ENCODE results near the gene TOR1A. TPM values are rescaled to one million over a fixed set of nuclear protein-coding genes. Genes with fewer than 3 reads are reported as not detected.
"Not testable (repeated sequence)": the region's sequence is repeated elsewhere in the genome, so short reads cannot be mapped to it uniquely, and the experiment has no call there.

Gene TOR1A
- total and polyA plus RNA-seq, 12 donors = 10.9 to 19.8 (median 13.3) TPM

- Histone ChIP-seq H3K4me1 (peaks cover 0 to 49% (median 16%) of the 10 kb centered on the region in 9 donors), H3K4me3 (no peak overlapping the region), H3K27me3 (no peaks in the 10 kb centered on the region), H3K9me3 (no peaks in the 10 kb centered on the region), H3K36me3 (no peaks in the 10 kb centered on the region), H3K27ac (no peak overlapping the region)
- no peak for DNase-seq
- ATAC-seq = no peak
- intact Hi-C loops (cut with DNase I) = loop anchor here in 1 of 10 donors (10.0 kb wide), 1 partner anchor 644 kb away; no protein-coding TSS in a partner anchor
- WGBS, 2 donors = 85 to 91% methylated on average over 3 of the region's 3 CpGs
- TF ChIP-seq CTCF (IDR thresholded peaks at IDR 0.05) = no peak
Observed at GRCh38 chr9:129778469-129778868, 45.5 kb downstream of the TOR1A start.

GRCh38 chr9:129777769-129778130, 46.2 kb downstream of the TOR1A start:
- intact Hi-C loops (cut with DNase I) = loop anchor here in 1 of 10 donors (10.0 kb wide), 1 partner anchor 643 kb away; no protein-coding TSS in a partner anchor
- H3K4me1 ChIP-seq = peaks cover 0 to 53% (median 16%) of the 10 kb centered on the region in 9 donors
- DNase-seq (no peak), ATAC-seq (no peak)
- no peak for TF ChIP-seq CTCF (IDR thresholded peaks at IDR 0.05)
- no peaks in the 10 kb centered on the region for H3K27me3 ChIP-seq
- no peaks in the 10 kb centered on the region for H3K36me3 ChIP-seq
- H3K27ac ChIP-seq = peak overlapping the region in 9 of 10 donors; percentile 23 to 81 (median 54)
- 63 to 70% methylated on average over 11 of the region's 11 CpGs for WGBS, 2 donors
- no peaks in the 10 kb centered on the region for H3K9me3 ChIP-seq
- peak overlapping the region in 1 of 10 donors; percentile 12 for H3K4me3 ChIP-seq

- no peaks in the 10 kb centered on the region for H3K36me3 ChIP-seq
- H3K4me3 ChIP-seq = peak overlapping the region in 5 of 10 donors; percentile 8 to 18 (median 14)
- H3K9me3 ChIP-seq = no peaks in the 10 kb centered on the region
- intact Hi-C loops (cut with DNase I) = loop anchor here in 1 of 10 donors (10.0 kb wide), 1 partner anchor 642 kb away; no protein-coding TSS in a partner anchor
- no peaks in the 10 kb centered on the region for H3K27me3 ChIP-seq
- ATAC-seq (peak; percentile 96 to 99 (median 97)), DNase-seq (peak; percentile 93)
- 21 to 24% methylated on average over 16 of the region's 16 CpGs for WGBS, 2 donors
- H3K4me1 ChIP-seq = peaks cover 0 to 53% (median 16%) of the 10 kb centered on the region in 9 donors
- peak overlapping the region in 9 of 10 donors; percentile 23 to 81 (median 54) for H3K27ac ChIP-seq
- no peak for TF ChIP-seq CTCF (IDR thresholded peaks at IDR 0.05)
Observed at GRCh38 chr9:129776938-129777768, 46.8 kb downstream of the TOR1A start.

DNA sequence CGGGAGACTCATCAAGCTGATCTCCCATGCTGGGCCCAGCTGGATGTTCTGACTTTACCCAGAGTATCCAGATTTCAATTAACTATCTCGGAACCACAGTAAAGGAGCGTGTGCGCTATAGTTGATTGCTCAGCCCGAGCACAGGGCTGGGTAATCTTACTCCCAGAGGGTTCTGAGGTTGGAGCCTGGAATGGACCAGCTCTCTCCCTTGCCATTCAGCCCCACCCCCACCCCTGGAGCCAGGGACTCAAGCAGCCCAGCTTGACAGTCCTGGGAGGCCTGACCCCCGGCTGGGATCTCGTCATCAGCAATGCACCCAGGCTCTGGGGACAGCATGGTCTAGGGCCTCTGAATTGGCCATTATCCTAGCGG, 47.4 kb downstream of the TOR1A start:
- ATAC-seq = peak in 6 of 8 donors; percentile 2 to 37 (median 10)
- Histone ChIP-seq H3K27me3 (no peaks in the 10 kb centered on the region), H3K4me3 (peak overlapping the region in 5 of 10 donors; percentile 8 to 18 (median 14)), H3K9me3 (no peaks in the 10 kb centered on the region), H3K36me3 (no peaks in the 10 kb centered on the region), H3K27ac (peak overlapping the region in 8 of 10 donors; percentile 23 to 81 (median 58)), H3K4me1 (peaks cover 0 to 53% (median 16%) of the 10 kb centered on the region in 9 donors)
- no peak for TF ChIP-seq CTCF (IDR thresholded peaks at IDR 0.05)
- WGBS, 2 donors = 67 to 70% methylated on average over 8 of the region's 8 CpGs
- DNase-seq = peak in 1 of 2 donors; percentile 41
- intact Hi-C loops (cut with DNase I) = loop anchor here in 1 of 10 donors (10.0 kb wide), 1 partner anchor 642 kb away; no protein-coding TSS in a partner anchor

- not testable (repeated sequence) for ATAC-seq, H3K4me3 ChIP-seq, H3K9me3 ChIP-seq, H3K27me3 ChIP-seq, H3K36me3 ChIP-seq, DNase-seq
- intact Hi-C loops (cut with DNase I) = loop anchor here in 1 of 10 donors (10.0 kb wide), 1 partner anchor 641 kb away; no protein-coding TSS in a partner anchor
- peaks cover 0 to 53% (median 16%) of the 10 kb centered on the region in 9 donors for H3K4me1 ChIP-seq
- 88 to 93% methylated on average over 4 of the region's 4 CpGs for WGBS, 2 donors
- peak overlapping the region in 2 of 10 donors; percentile 54 to 81 for H3K27ac ChIP-seq
Observed at GRCh38 chr9:129776096-129776495, 47.8 kb downstream of the TOR1A start.

Measured in heart right ventricle (tissue), 16 donors.